HG03469 (cell line): Measurements from ENCODE around the gene SSBP4.

Experiments
- ATAC-seq: cut with Tn5 transposase; IDR thresholded peaks from one replicate; pipeline ENCODE4 v1.9.1; 2021; ENCODE audit warnings: mild to moderate bottlenecking, moderate library complexity, moderate number of reproducible peaks; ENCODE audit not compliant: unreplicated experiment

Gene SSBP4

GRCh38 chr19:18441804-18442788 is 22.9 kb downstream of the SSBP4 start:
- no peak for ATAC-seq

- no peak for ATAC-seq
Measured at GRCh38 chr19:18442941-18443340, 23.7 kb downstream of the SSBP4 start.

GRCh38 chr19:18443406-18443805 is 24.2 kb downstream of the SSBP4 start:
- ATAC-seq, result no peak

GRCh38 chr19:18443831-18444230 is 24.6 kb downstream of the SSBP4 start:
- ATAC-seq, result no peak

- ATAC-seq, result no peak
Measured at GRCh38 chr19:18444513-18444912, 25.3 kb downstream of the SSBP4 start.

- no peak for ATAC-seq
Measured at GRCh38 chr19:18445262-18445948, 26.2 kb downstream of the SSBP4 start.

- no peak for ATAC-seq
Measured at GRCh38 chr19:18446145-18446810, 27.1 kb downstream of the SSBP4 start.

GRCh38 chr19:18446811-18447359 is 27.7 kb downstream of the SSBP4 start:
- ATAC-seq, result no peak

GRCh38 chr19:18449552-18449951 is 30.4 kb downstream of the SSBP4 start:
- ATAC-seq, result no peak

- ATAC-seq, result no peak
Measured at GRCh38 chr19:18450021-18450930, 31.1 kb downstream of the SSBP4 start.

GRCh38 chr19:18450931-18451836 is 32.0 kb downstream of the SSBP4 start:
- ATAC-seq, result no peak

- ATAC-seq, result no peak
Measured at GRCh38 chr19:18452386-18452785, 33.2 kb downstream of the SSBP4 start.

- no peak for ATAC-seq
Measured at GRCh38 chr19:18453269-18454024, 34.2 kb downstream of the SSBP4 start.

- ATAC-seq, result no peak
Measured at GRCh38 chr19:18456279-18456678, 37.1 kb downstream of the SSBP4 start.

GRCh38 chr19:18456974-18457373 is 37.8 kb downstream of the SSBP4 start:
- no peak for ATAC-seq

GRCh38 chr19:18457483-18458331 is 38.5 kb downstream of the SSBP4 start:
- ATAC-seq, result no peak

GRCh38 chr19:18460900-18461299 is 41.7 kb downstream of the SSBP4 start:
- no peak for ATAC-seq
